Measurements from ENCODE around the gene GADD45G.
A peak's percentile ranks its signal among the peaks of the same experiment; 100 is the strongest.

The GADD45G gene

GRCh38 chr9:89604729-89605464 is at the start of gene GADD45G:
Gene GADD45G, plus strand, starts transcription at chr9:89605012. Its CDS starts 110 bp downstream, at chr9:89605122.
- no peak for FAIRE-seq

DNA sequence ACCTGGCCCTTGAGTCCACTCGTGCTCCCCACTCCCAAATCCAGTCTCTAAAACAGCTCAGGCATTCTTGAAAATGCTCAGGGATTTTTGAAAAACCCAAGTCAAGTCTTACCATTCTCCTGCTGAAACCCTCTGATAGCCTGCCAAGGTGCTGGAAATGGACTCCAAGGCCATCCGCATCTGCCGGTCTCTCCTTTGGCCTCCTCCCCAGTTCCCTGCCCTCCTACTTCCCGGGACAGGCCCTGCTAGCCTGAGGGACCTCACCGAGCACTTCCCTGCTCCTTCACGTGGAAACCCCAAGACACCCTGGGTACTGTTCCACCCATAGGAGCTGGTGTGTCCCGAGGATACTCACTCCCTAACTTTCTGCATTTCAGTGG is 49.8 kb upstream of the GADD45G start:
- FAIRE-seq, result no peak

DNA sequence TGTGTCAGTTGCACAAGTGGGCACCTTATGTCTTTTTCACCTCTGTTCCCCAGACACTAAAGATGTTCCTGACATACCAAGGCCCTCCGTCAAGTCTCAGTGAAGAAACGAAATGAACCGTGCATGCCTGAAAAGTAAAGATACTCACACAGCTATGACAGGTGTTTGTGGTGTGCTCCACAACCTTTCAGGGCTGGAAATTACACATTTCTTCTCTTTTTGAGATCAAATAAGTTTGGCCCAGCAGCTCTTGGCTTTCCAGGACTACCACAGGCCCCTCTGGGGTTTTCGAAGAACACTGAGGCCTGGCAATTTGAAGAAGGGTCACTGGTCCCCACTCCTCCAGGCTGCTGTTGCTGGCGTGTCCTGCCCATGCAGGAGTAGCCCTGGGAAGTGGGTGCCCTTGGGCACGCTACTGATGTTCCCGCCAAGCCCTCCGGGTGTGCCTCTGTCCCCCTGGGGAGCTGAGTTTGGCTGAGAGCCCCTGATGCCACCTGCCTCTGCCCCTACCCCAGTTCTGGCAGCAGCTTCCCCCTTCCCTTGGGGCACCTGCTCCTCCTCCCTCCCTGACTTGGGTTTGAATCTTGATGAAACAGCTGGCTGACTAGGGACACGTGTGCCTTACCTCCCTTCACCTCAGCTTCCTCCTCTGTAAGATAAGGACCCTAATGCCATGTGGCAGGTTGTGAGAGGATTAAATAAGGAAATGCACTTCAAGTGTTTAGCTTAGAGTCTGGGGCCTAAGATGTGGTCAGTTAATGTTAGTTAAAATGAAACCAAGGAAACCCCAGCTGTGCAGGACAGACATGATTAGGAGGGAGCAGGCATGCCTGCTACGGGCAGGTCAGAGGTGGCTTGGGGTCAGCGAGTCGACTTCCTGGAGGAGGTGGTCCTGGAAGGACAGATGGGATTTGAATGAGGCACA is 49.1 kb upstream of the GADD45G start:
- FAIRE-seq, result no peak

- no peak for FAIRE-seq
These were observed 46.5 kb upstream of the GADD45G start for GRCh38 chr9:89558196-89558899.

- no peak for FAIRE-seq
These were observed 45.9 kb upstream of the GADD45G start for GRCh38 chr9:89558948-89559347.

DNA sequence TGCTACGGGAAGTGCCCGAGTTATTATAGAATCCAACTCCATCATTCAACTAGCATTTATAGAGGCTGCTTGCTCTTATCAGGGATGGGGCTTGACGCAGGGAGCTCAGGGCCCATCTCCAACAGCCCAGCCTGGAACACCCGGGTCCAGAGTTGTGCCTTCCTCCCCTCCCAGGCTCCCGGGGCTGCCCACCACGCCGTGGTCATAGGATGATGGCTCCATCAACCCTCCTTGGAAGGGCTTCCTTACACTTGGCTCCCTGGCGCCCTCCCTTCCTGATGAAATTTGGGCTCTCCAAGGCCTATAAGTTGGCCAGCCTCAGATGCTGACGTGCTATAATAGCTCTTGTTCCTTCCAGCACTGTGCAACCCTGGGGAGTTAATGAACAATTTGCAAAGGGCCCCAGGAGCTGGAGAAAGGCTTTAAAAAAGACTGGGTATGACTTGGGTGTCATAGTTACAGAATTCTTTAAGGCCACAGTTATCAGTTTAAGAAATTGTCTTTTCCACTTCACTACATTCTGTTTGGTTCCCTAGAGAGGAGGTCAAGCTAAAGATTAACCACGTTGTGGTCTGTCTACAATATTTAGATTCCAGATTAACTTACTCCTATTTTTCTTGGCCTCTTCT is 42.5 kb upstream of the GADD45G start:
- no peak for FAIRE-seq

GRCh38 chr9:89563571-89564345 is 41.1 kb upstream of the GADD45G start:
- FAIRE-seq, result no peak

- FAIRE-seq, result no peak
These were observed 40.4 kb upstream of the GADD45G start for GRCh38 chr9:89564346-89564878.

DNA sequence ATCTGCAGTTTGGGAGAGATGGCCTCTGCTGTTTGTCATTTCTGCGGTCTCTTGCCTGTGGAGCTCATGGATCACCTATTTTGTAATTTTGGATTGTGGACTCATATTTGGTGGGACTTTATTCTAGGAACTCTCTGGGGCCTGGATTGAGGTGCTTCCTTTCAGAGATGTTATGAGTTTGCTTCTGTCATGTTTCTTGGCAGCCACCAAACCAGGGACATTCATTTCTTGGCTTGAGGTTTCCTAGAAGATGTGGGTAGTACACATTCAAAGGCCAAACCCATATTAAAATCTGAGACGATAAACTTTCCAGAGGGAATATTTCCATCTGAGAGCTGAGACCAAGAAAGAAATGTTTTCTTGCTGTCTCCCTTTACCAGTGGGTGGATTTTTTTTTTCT is 37.2 kb upstream of the GADD45G start:
- FAIRE-seq, result no peak

- FAIRE-seq, result no peak
These were observed 30.5 kb upstream of the GADD45G start for GRCh38 chr9:89574309-89574708.

DNA sequence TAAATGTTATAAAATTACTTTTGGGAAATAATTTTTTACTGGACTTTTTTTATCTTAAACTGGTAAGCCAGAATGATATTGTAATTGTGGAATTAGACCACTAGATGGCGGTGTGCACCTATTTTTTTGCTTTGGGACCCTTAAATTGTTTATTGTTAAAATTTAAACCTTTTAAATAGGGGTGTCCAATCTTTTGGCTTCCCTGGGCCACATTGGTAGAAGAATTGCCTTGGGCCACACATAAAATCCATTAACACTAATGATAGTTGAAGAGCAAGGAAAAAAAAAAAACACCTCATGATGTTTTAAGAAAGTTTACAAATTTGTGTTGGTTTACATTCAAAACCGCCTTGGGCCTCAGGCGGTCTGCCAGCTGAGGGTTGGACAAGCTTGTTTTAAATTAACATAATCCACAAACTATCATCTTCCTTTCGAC is 28.4 kb upstream of the GADD45G start:
- FAIRE-seq, result peak; percentile 97

DNA sequence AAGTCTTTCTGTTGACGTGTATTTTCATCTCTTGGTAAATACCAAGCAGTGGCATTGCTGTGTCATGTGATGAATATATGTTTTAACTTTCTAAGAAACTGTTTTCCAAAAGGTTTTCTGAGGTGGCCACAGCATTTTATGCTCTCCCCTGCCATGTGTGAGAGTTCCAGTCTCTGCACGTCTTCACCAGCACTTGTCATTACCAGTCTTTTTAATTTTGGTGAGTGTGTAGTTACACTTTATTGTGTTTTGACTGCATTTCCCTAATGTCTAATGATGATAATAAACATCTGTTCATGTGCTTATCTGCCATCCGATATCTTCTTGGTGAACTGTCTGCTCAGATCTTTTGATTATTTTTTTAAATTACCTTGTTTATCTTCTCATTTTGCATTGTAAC is 27.4 kb upstream of the GADD45G start:
- no peak for FAIRE-seq

DNA sequence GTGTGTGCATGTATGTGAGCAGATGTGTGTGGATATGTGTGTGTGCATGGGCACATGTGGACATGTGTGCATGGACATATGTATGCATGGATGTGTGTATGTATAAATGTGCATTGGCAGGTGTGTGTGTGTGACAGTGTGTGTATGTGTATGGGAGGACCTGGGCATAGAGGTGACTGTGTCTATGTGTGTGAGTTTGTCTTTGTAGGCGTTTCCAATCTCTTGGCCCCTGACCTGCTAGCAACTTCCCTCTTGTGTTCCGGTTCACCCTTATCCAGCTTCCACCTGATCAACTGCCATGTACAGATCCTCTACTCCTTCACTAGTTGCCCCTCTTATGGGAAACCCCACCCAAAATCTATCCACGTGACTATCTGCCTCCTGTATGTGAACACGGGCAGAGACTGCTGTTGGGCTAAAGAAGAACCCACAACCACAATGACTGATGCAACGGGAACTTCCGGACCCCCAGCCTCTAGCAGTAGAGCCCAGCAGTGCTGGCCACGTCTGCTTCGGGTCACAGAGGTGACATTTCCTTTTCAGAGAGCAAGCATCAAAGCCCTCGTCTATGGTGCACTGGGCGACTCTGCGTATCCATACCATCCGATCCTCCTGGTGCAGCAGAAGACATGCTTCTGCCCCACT is 24.9 kb upstream of the GADD45G start:
- no peak for FAIRE-seq

GRCh38 chr9:89586311-89586710 is 18.5 kb upstream of the GADD45G start:
- FAIRE-seq, result no peak

DNA sequence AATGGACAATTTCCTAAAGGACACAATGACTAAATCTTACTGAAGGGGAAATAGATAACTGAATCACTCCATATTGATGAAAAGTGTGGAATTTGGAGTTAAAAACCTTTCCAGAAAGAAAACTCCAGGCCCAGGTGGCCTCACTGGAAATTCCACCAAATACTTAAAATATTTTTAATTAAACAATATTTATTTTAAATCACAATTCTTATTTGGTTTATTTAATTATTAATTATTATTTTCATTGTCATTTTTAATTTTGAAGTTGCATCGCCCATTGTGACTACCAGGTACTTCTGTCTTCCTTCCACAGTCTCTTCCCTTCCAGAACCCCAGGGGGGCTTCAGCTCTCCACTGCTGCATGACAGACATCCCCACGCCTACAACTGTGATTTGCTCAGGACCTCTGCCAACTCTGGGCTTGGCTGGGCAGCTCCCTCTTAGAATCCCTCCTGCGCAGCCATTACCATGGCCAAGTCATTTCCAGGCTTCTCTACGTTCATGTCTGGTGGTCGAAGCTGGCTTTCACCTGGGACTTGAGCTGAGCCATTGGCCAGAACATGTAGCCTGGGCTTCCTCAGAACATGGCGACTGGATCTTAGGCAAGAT is 16.4 kb upstream of the GADD45G start:
- FAIRE-seq, result no peak

- no peak for FAIRE-seq
These were observed 14.4 kb upstream of the GADD45G start for GRCh38 chr9:89590415-89590814.

- FAIRE-seq, result no peak
These were observed 13.3 kb upstream of the GADD45G start for GRCh38 chr9:89591274-89592212.

GRCh38 chr9:89592213-89592815 is 12.5 kb upstream of the GADD45G start:
- FAIRE-seq, result no peak
